Activated CD4-positive, alpha-beta memory T cell treated with anti-CD3 and anti-CD28 coated beads for 36 hours (primary cell): ENCODE results near the gene B4GALNT1. TPM values are rescaled to one million over a fixed set of nuclear protein-coding genes. Genes with fewer than 3 reads are reported as not detected.

Source experiments
- CTCF ChIA-PET: fragments of 350-600 bp; sonication (Branson Sonifier 250); formaldehyde crosslinking; loops from one replicate; lab custom pipeline; 2021; ENCODE audit warnings: antibody characterized with exemption, inconsistent platforms; lab: Charles Lee
- POLR2A ChIA-PET: fragments of 350-600 bp; sonication (Branson Sonifier 250); formaldehyde crosslinking; loops from one replicate; lab custom pipeline; 2021; ENCODE audit warnings: antibody characterized with exemption; lab: Charles Lee
- DNase-seq: peaks from one replicate; pipeline ENCODE4 v3.0.0-alpha.2; 2020
- H3K27ac Mint-ChIP-seq: one replicate; pipeline ENCODE4 v1.8.0; 2021; ENCODE audit warnings: mixed read lengths
- H3K27me3 Mint-ChIP-seq: one replicate; pipeline ENCODE4 v1.8.0; 2021; ENCODE audit warnings: mixed read lengths
- H3K36me3 Mint-ChIP-seq: one replicate; pipeline ENCODE4 v1.8.0; 2021; ENCODE audit warnings: mixed read lengths
- H3K4me1 Mint-ChIP-seq: one replicate; pipeline ENCODE4 v1.8.0; 2021; ENCODE audit warnings: low read depth, mixed read lengths
- H3K4me3 Mint-ChIP-seq: one replicate; pipeline ENCODE4 v1.8.0; 2021; ENCODE audit warnings: mild to moderate bottlenecking, mixed read lengths
- H3K9me3 Mint-ChIP-seq: one replicate; pipeline ENCODE4 v1.8.0; 2021; ENCODE audit warnings: mixed read lengths
- intact Hi-C: fragments of 100-400 bp; cut with micrococcal nuclease; formaldehyde crosslinking; loops from one replicate; pipeline ENCODE4 v1.15.1; 2023
- total RNA-seq, 2 experiments: library from RNA; stranded (reverse); gene quantifications; one replicate each; pipeline ENCODE4 v1.2.3, GENCODE V29; 2021

The B4GALNT1 gene
- total RNA-seq, 2 experiments from 2014 or later, result 1.7 to 2.1 TPM

DNA sequence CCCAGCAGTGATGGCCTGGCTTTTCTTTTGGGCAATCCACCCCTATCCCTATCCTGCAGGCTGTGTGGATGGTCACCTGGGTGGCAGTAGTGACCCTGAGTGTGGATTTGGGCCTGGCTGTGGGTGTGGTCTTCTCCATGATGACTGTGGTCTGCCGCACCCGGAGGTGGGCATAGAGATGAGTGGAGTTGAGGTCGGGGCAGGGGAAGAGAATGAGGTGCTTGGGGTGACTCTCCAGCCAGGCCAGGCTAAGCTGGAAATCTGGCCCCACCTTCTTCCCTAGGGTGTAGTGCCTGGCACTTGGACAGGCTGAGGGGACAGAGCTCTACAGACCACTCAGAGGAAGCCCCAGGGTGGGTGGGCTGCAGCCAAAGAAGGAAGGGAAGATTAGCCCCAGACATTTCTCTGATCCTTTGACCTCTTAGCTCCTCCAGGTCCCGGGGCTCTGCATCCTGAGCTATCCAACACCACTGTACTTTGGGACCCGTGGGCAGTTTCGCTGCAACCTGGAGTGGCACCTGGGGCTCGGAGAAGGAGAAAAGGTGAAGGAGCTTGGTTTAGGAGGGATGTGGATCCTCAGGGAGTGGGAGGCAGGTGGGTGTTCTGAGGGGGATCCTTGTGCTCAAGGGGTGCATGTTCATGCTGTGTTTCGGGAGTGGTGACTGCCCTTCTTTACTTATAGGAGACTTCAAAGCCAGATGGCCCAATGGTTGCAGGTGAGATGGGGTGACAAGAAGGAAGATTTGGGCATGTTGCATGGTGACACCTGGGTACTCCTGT is 8.4 kb downstream of the B4GALNT1 start:
- H3K4me3 Mint-ChIP-seq, result no peak overlapping the region

DNA sequence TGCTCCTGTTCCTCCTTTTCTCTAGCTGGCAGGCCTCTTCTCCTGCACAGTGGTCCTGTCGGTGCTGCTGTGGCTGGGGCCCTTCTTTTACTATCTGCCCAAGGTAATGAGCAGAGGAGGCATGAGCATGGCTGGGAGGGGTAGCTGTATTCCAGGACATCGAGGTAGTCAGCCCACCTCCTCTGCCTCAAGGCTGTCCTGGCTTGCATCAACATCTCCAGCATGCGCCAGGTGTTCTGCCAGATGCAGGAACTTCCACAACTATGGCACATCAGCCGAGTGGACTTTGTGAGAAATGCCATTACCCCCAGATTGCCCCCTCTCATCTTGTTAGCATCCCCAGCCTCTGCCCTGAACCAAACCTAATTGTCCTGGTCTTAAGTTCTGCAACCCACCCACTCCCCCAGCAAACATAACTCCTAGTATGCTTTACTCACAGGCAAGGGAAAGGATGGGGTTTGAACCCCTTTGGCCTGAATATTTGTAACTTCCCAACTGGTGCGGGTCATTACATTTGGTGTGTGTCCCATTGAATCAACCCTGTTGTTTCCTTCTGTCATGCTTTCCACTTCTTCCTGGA is 9.1 kb downstream of the B4GALNT1 start:
- Mint-ChIP-seq H3K27me3 (peaks cover 92% of the 10 kb centered on the region), H3K9me3 (no peaks in the 10 kb centered on the region), H3K36me3 (no peaks in the 10 kb centered on the region), H3K4me1 (peaks cover 33% of the 10 kb centered on the region), H3K4me3 (no peak overlapping the region), H3K27ac (no peak overlapping the region)
- intact Hi-C loops, result loop anchor here (5.0 kb wide), 2 partner anchors 102 to 167 kb away; partner anchors contain the start of genes DDIT3, GLI1, INHBE and MBD6
- ChIA-PET POLR2A (no interaction called here), CTCF (interaction anchor here (2.1 to 7.5 kb wide), 3 partner anchors 10 to 41 kb away, joined by 6 to 112 read pairs (median 15); partner anchors contain the start of gene PIP4K2C)
- no peak for DNase-seq

More for the DNA sequence above, 8.4 kb downstream of the B4GALNT1 start:
- Mint-ChIP-seq H3K27ac (no peak overlapping the region), H3K9me3 (no peaks in the 10 kb centered on the region), H3K27me3 (peaks cover 87% of the 10 kb centered on the region), H3K4me1 (peaks cover 32% of the 10 kb centered on the region), H3K36me3 (no peaks in the 10 kb centered on the region)
- intact Hi-C loops, result loop anchor here (5.0 kb wide), 2 partner anchors 102 to 167 kb away; partner anchors contain the start of genes DDIT3, GLI1, INHBE and MBD6
- DNase-seq, result no peak
- ChIA-PET CTCF (interaction anchor here (2.2 to 7.5 kb wide), 2 partner anchors 11 to 42 kb away, joined by 6 to 112 read pairs; no protein-coding TSS in a partner anchor), POLR2A (interaction anchor here (0.5 kb wide), 1 partner anchor 98 kb away, joined by 4 read pairs; no protein-coding TSS in a partner anchor)

DNA sequence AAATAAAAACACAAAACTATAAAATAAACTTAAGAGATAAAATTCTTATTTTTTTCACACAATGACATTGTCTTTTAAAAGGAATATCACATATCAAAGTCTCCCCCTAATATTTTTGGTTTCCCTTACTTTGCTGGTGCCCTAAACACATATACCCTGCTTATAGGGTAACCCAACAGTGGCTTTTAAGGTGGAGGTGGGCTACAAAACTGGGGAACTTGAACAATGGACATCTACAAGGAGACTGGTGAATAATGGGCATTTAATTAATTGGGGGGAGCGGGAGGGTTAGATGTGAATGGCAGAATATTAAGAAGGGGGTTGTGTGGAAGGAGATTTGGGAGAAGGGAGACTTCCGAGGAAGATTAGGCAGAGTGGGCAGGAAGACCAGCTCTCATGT is 9.6 kb downstream of the B4GALNT1 start:
- no peaks in the 10 kb centered on the region for H3K9me3 Mint-ChIP-seq
- H3K4me3 Mint-ChIP-seq, result no peak overlapping the region
- no peak for DNase-seq
- peaks cover 90% of the 10 kb centered on the region for H3K27me3 Mint-ChIP-seq
- H3K27ac Mint-ChIP-seq, result no peak overlapping the region
- POLR2A ChIA-PET, result no interaction called here
- no peaks in the 10 kb centered on the region for H3K36me3 Mint-ChIP-seq
- H3K4me1 Mint-ChIP-seq, result peaks cover 33% of the 10 kb centered on the region
- CTCF ChIA-PET, result interaction anchor here (1.2 to 7.5 kb wide), 5 partner anchors 19 to 165 kb away, joined by 3 to 112 read pairs (median 4); partner anchors contain the start of gene PIP4K2C
- intact Hi-C loops, result loop anchor here (5.0 kb wide), 2 partner anchors 101 to 166 kb away; partner anchors contain the start of genes DDIT3, GLI1, INHBE and MBD6

DNA sequence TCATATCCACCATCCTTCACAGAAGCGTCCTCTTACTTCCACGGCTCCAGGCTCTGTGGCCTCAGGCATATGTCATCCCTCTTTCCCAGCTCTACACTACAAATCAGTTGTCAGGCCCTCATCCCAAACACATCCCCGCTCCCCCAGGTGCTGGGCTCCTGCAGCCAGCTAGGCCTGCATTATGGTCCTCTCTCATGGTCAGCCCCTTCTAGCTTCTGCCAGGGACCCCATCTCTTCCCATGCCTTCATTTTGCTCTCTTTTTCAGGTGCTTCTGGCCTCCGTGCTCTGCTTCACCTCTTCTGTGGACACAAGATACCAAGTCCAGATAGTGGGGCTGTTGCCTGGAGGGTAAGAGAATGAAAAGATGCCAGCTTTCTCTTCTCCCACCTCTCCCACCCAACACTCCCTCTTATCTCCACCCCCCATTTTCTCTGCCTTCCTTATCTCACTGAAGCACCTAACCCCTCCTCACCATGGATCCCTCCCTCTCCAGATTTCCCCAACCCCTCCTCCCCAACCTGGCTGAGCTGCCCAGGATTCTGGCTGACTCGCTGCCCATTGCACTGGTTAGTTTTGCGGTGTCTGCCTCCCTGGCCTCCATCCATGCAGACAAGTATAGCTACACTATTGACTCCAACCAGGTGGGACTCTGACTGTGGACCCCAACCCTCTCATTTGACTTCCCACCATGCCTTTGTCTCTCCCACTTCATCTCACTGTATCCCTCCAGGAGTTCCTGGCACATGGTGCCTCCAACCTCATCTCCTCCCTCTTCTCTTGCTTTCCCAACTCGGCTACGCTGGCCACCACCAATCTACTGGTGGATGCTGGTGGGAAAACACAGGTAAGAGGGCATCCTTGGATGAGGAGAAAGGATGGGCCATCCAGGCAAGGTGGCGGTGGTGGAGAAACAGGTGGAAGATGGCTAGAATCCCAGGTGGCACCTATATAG is 10.4 kb downstream of the B4GALNT1 start:
- Mint-ChIP-seq H3K4me1 (peaks cover 31% of the 10 kb centered on the region), H3K9me3 (no peaks in the 10 kb centered on the region), H3K4me3 (peak overlapping the region; percentile 63), H3K36me3 (no peaks in the 10 kb centered on the region), H3K27ac (no peak overlapping the region), H3K27me3 (peaks cover 90% of the 10 kb centered on the region)
- no peak for DNase-seq
- ChIA-PET POLR2A (interaction anchor here (0.6 kb wide), 1 partner anchor 95 kb away, joined by 3 read pairs; no protein-coding TSS in a partner anchor), CTCF (interaction anchor here (0.7 to 7.5 kb wide), 9 partner anchors 8 to 164 kb away, joined by 3 to 112 read pairs (median 4); partner anchors contain the start of genes B4GALNT1 and PIP4K2C)
- intact Hi-C loops, result loop anchor here (5.0 kb wide), 2 partner anchors 100 to 165 kb away; partner anchors contain the start of genes DDIT3, GLI1, INHBE and MBD6

DNA sequence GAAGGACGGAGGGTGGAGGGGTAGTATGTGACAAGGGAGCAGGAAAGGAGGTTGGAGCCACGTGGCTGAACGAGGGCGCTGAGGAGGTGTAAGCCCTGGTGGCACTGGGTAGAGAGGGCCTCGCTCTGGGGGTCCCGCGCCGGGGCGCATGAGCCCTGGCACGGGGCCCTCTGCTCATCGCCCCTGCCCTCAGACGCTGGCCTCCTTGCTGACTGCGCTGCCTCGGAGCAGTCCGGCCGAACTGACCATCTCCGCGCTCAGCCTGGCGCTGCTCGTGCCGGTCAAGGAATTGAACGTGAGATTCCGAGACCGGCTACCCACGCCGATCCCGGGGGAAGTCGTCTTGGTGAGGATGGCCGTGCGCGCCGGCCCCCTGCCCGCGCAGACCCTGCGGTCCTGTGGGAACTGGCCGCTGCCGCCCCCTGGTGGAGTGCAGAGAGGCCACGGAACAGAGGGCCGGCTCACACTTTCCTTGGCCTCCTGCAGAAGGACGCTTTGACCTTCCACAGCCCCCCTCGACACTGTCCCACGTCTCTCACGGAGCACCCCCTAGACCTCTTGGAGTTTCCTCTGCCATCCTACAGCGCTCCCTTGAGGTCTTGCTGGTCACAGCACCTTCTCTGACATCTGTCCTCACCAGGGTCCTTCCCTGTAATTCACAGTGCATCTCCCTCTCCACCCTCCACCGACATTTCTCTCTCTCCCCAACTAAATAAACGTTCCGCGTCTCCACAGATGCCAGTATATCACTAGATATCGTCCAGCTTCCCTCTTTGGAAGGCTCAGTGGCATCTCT is 11.3 kb downstream of the B4GALNT1 start:
- ChIA-PET CTCF (interaction anchor here (1.1 to 7.5 kb wide), 15 partner anchors 8 to 163 kb away, joined by 3 to 112 read pairs (median 6); partner anchors contain the start of genes ARHGEF25, B4GALNT1 and PIP4K2C), POLR2A (interaction anchor here (0.6 to 2.1 kb wide), 2 partner anchors 10 to 95 kb away, joined by 3 to 9 read pairs; partner anchors contain the start of gene ARHGEF25)
- Mint-ChIP-seq H3K4me3 (peak overlapping the region; percentile 63), H3K27me3 (peaks cover 88% of the 10 kb centered on the region), H3K27ac (no peak overlapping the region), H3K4me1 (peaks cover 24% of the 10 kb centered on the region), H3K36me3 (no peaks in the 10 kb centered on the region), H3K9me3 (no peaks in the 10 kb centered on the region)
- peak; percentile 68 for DNase-seq
- intact Hi-C loops, result loop anchor here (1.0 to 5.0 kb wide), 4 partner anchors 31 to 164 kb away; partner anchors contain the start of genes DDIT3, GLI1, INHBE and MBD6

DNA sequence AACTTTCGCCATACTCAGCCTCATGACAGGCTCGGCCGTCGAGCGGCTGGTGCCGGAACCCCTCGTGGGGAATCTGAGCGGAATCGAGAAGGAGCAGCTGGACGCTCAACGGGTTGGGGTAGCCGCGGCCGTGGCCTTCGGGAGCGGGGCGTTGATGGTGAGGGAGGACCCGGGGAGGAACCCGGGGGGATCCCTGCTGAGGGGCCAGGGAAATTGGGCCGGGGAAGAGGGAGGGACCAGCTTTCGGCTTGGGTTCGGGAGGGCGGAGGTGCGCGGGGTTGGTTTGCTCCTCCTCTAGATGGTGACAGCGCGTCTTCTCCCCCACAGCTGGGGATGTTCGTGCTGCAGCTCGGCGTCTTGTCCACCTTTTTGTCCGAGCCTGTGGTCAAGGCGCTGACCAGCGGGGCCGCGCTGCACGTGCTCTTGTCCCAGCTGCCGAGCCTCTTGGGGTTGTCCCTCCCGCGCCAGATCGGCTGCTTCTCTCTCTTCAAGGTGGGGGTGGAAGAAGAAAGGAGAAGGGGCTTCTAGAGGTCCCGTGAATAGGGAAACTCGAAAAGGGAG is 12.0 kb downstream of the B4GALNT1 start:
- Mint-ChIP-seq H3K27ac (no peak overlapping the region), H3K27me3 (peaks cover 82% of the 10 kb centered on the region), H3K4me3 (peak overlapping the region; percentile 63), H3K9me3 (no peaks in the 10 kb centered on the region), H3K36me3 (no peaks in the 10 kb centered on the region), H3K4me1 (peaks cover 24% of the 10 kb centered on the region)
- intact Hi-C loops, result loop anchor here (1.0 to 5.0 kb wide), 4 partner anchors 30 to 164 kb away; partner anchors contain the start of genes DDIT3, GLI1, INHBE and MBD6
- CTCF ChIA-PET, result interaction anchor here (0.7 to 7.5 kb wide), 14 partner anchors 9 to 162 kb away, joined by 3 to 112 read pairs (median 6); partner anchors contain the start of genes ARHGEF25, B4GALNT1, OS9 and PIP4K2C
- POLR2A ChIA-PET, result interaction anchor here (0.7 to 2.1 kb wide), 2 partner anchors 10 to 37 kb away, joined by 3 to 9 read pairs; partner anchors contain the start of gene ARHGEF25
- DNase-seq, result no peak

DNA sequence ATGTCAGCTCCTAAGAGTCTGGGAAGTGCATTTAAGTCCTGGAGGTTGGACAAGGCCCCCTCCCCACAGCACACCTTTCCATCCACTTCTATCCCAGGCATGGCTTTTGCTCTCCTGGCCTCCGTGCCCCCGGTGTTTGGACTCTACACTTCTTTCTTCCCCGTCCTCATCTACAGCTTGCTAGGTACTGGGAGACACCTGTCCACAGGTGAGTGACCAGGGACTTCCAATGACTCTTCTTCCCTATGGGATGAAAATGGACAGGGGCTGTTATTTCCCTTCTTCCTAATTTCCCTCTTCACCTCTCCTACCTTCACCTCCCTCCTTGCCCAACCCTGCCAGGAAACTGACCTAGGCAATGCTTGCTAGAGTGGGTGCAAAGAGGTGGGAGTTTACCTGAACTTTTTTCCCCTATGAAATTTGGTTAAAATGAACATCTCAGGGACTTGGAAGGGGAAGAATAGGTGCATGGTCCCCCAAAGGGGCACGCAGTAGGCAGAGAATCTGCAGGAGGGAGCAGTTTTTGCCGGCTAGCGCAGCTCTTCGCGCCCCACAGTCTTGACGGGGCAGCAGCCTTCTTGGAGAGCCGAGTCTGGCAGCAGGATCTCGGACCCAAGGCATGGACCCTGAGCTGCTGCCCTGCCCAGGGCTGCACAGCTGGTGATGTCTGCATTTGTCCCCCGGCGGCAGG is 12.6 kb downstream of the B4GALNT1 start:
- Mint-ChIP-seq H3K4me1 (peaks cover 24% of the 10 kb centered on the region), H3K36me3 (no peaks in the 10 kb centered on the region), H3K27ac (no peak overlapping the region), H3K27me3 (peaks cover 76% of the 10 kb centered on the region), H3K9me3 (no peaks in the 10 kb centered on the region), H3K4me3 (peak overlapping the region; percentile 63)
- CTCF ChIA-PET, result interaction anchor here (0.7 to 7.5 kb wide), 15 partner anchors 9 to 162 kb away, joined by 3 to 112 read pairs (median 5); partner anchors contain the start of genes ARHGEF25, B4GALNT1, OS9 and PIP4K2C
- DNase-seq, result no peak
- POLR2A ChIA-PET, result interaction anchor here (0.7 to 2.1 kb wide), 2 partner anchors 9 to 37 kb away, joined by 3 to 9 read pairs; partner anchors contain the start of gene ARHGEF25
- intact Hi-C loops, result loop anchor here (2.0 to 5.0 kb wide), 3 partner anchors 30 to 163 kb away; partner anchors contain the start of genes DDIT3, GLI1, INHBE and MBD6

DNA sequence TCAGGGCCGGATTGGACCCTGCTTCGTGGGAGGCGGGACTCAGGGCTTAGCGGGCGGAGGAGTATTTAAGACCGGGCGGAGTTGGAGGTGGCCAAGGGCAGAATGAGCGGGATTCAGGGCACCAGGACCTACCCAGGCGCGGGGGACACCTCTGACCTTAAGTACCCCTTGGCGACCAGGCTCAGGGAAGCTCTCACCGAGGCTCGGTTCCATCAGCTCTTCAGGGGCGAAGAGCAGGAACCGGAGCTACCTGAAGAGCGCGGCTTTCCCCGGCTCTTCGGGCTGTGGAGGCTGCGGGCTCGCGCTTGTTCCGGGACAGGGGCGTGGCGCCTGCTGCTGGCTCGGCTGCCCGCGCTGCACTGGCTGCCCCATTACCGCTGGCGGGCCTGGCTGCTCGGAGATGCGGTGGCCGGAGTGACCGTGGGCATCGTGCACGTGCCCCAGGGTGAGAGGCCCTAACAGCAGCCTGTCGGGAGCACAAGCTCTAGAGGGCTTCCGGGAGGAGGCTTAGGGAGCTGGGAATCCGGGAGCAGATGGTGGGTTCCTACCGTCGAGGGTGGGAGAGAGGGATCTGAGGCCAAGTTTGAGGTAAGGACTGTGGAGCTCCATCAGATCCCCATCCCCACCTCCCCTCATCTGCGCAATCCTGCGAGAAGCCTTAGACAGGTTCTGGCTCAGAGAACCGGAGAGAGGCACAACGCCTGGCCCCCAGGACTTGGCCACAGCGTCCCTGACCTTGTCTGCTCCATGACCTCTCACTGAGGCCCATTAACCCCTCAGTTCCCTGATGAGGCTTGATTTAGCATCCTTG is 13.4 kb downstream of the B4GALNT1 start:
- H3K4me3 Mint-ChIP-seq, result no peak overlapping the region
- ChIA-PET POLR2A (interaction anchor here (2.1 kb wide), 1 partner anchor 8 kb away, joined by 9 read pairs; the partner anchor contains the start of gene ARHGEF25), CTCF (interaction anchor here (0.9 to 7.5 kb wide), 8 partner anchors 8 to 44 kb away, joined by 3 to 112 read pairs (median 6); partner anchors contain the start of genes ARHGEF25 and B4GALNT1)
- H3K4me1 Mint-ChIP-seq, result peaks cover 24% of the 10 kb centered on the region
- peak; percentile 30 for DNase-seq
- peaks cover 69% of the 10 kb centered on the region for H3K27me3 Mint-ChIP-seq
- intact Hi-C loops, result loop anchor here (2.0 to 5.0 kb wide), 3 partner anchors 29 to 162 kb away; partner anchors contain the start of genes DDIT3, GLI1, INHBE and MBD6
- no peaks in the 10 kb centered on the region for H3K36me3 Mint-ChIP-seq
- H3K9me3 Mint-ChIP-seq, result no peaks in the 10 kb centered on the region
- no peak overlapping the region for H3K27ac Mint-ChIP-seq
